HS-27A (cell line): ENCODE results near the gene PRKCH.

Experiments used
- DNase-seq: peaks from one replicate; pipeline ENCODE4 v3.0.0-alpha.2; 2012; ENCODE audit warnings: low read depth, missing footprints

Gene PRKCH

GRCh38 chr14:61321385-61322010, at the start of gene PRKCH:
Gene PRKCH, plus strand, starts transcription at chr14:61321579. Its CDS starts 523 bp downstream, at chr14:61322102.
- DNase-seq: no peak

GRCh38 chr14:61277232-61277631, 44.1 kb upstream of the PRKCH start:
- DNase-seq: no peak

DNA sequence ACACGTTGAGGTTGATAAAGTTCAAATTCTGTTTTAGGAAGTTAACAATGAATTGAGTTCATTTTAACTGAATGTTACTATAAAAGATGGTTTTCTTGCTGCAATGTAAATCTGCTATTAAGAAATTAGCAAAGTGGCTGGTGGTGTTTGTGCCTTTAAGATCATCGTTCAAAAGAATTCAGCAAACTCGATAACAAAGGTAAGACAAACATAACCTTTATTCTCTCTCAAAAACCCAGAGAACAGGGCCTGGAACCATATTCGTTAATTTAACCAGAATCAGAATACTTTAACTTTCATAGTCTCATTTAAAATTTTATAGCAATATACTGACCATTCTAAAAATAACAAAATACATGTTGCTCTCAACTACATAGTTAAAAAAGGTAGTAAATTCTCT, 43.6 kb upstream of the PRKCH start:
- no peak for DNase-seq

DNA sequence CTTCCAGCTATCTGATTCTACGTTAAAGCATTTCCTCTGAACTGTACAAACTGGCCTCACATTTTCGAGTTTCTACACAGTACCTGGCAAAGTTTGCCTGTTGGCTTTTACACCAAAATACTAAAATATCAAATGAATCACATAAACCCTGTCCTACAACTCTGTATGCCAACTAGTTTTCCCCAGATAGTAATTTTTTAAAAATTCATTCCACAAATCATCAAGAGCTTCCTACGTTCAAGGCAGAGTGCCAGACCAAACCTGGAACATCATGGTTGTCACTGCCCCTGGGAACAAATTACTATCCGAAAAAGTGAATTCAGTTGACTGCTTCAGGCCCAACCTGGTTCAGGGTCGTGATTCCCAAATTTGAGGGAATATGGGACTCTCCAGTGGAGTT, 42.3 kb upstream of the PRKCH start:
- no peak for DNase-seq

DNA sequence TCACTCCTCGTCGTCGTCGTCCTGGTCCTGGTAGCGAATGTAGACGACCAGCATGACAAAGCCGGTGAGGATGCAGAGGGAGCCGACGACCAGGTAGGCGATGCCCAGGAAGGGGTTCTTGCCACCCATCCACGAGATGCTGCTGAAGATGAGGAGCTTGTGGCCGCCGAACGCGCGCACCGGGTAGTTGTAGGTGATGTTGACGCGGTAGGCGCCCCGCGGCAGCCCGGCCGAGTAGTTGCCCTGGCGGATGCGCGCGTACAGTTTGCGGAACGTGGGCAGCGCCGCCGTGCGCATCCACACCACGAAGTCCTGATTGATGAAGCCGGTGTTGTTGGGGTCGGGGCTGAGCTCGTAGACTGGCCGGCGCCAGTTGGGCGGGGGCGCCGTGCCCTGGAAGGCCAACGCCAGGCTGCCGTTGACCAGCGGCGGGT, 41.3 kb upstream of the PRKCH start:
- DNase-seq: no peak

DNA sequence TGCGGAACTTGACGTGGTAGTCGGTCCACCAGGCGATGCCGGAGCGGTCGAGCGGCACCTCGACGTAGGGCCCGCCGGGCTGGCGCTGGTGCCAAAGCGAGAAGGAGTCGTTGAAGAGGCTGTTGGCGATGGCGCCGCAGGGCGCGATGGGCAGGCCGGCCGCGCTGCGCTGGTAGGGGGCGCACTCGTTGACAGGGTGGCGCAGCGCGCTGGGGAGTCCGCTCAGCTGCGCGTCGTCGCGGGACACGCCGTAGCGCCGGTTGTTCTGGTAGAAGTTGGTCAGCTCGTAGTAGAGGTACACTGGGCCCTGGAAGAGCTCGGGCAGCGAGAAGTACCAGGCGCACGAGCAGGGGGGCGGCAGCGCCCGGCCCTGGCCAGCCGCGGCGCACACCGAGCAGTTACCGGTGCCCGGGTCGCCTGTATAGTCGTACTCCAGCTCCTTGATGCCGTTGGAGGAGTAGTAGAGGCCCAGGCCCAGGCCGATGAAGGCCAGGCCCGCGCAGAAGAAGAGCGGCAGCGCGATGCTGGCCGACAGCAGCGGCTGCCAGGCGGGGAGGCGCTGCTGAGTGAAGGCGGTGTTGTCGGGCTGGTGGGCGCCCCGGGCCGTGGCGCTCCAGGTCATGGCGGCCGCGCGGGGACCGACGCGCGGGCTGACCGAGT, 40.7 kb upstream of the PRKCH start:
- DNase-seq: no peak

- no peak for DNase-seq
Measured at GRCh38 chr14:61281186-61281947, 40.0 kb upstream of the PRKCH start, which contains the start of gene TMEM30B. Gene TMEM30B, minus strand, starts transcription at chr14:61281338. Its CDS starts 191 bp downstream, at chr14:61281147.

DNA sequence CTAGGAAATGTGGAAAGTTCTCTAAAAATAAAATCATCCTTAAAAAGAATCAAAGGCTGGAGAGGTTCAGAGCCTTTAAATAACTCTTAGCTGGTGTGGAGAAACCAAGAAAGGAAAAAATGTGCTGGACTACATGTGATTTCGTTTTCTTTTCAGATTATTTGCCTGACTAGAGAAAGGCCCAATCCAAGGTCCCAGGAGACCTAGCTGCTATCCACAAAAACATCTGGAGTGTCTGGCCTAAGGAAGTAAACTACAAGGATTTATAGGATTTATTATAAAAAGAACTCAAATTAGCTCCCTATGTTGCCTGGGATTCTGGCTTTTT, 39.5 kb upstream of the PRKCH start:
- no peak for DNase-seq

GRCh38 chr14:61282746-61283145, 38.6 kb upstream of the PRKCH start:
- DNase-seq: no peak

- no peak for DNase-seq
Measured at GRCh38 chr14:61284001-61284400, 37.4 kb upstream of the PRKCH start.

DNA sequence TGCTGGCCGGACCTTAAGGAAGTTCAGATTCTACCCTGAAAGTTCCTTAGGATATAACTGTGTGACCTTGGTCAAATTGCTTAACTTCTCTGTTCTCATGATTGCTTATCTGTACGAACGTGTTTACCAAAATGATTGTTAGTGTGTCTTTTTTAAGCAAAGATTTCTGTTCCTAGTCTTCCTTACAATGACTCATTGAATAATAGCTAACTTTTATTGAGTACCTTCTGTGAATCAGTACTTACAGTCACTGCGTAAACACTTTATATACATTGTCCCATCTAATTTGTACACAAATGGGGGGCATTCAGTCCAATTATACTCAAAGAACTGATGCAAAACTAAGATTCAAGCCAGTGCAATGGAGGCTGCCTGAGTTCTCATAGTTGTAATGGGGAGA, 36.0 kb upstream of the PRKCH start:
- DNase-seq: no peak

DNA sequence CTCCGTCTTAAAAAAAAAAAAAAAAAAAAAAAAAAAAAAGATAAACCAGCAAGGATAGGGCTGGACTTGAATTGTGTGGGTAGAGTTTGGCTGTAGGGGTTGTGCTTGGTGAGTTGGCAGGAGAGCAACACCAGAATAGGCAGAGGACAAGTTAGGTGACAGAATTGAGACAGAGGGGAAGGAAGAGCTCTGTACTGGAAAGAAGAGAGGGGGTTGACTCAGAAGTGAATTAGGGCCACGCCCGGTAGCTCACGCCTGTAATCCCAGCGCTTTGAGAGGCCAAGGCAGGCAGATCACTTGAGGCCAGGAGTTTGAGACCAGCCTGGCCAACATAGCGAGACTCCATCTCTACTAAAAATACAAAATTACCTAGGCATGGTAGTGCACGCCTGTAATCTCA, 34.2 kb upstream of the PRKCH start:
- no peak for DNase-seq

- DNase-seq: no peak
Measured at GRCh38 chr14:61288228-61288627, 33.2 kb upstream of the PRKCH start.

DNA sequence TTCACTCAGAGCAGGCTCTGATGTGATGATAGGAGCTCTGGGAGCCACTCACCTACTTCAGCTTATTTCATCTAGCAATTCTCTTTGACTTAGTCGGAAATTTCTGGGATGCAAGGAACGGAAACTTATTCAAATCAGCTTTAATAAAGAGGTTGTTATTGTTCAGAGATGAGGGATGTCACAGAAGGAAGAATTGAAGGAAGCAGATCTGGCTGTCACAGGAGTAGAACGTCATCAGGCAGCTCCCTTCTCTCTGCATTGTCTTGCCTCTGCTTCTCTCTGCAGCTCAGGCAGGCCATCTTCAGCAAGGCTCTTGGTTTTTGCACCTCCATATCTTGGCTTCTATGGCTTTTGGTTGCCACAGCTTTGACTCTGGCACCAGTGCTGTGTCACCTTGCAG, 32.7 kb upstream of the PRKCH start:
- DNase-seq: no peak

GRCh38 chr14:61290701-61291100, 30.7 kb upstream of the PRKCH start:
- DNase-seq: no peak

- DNase-seq: no peak
Measured at GRCh38 chr14:61296151-61296550, 25.2 kb upstream of the PRKCH start.

DNA sequence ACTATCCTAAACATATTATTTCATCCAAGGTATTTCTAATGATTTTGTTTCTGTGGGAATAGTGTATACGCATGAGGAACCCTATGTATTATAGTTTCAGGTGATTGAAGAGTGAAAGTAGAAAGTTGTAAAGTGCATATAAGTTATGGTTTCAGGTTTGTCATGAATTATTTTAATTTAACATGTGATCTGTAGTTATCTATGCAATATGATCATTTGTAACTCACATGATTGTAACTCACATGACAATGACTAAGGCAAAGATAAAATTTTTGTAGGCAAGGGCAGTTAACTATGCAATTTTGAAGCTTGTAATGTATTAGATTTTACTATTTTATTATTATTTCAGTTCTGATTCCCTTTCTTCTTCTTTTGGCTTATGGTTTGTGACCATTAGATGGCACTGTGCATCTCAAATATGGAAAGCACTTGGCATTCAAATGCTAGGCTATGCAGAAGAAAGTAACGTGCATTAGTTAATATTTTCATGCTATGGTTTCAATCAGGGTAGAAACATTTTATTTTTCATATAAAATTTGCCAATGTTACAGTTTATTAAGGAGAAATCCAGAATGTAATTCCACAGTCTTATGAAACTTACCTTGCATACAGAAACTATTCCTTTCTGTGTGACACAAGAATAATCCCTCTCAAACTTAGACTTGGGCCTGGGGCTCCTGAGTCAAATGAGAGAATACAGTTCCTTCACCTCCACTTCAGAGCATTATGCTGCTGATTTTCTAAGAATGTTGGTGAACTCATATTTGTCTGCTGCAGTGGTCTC, 24.5 kb upstream of the PRKCH start:
- DNase-seq: peak; percentile 17

DNA sequence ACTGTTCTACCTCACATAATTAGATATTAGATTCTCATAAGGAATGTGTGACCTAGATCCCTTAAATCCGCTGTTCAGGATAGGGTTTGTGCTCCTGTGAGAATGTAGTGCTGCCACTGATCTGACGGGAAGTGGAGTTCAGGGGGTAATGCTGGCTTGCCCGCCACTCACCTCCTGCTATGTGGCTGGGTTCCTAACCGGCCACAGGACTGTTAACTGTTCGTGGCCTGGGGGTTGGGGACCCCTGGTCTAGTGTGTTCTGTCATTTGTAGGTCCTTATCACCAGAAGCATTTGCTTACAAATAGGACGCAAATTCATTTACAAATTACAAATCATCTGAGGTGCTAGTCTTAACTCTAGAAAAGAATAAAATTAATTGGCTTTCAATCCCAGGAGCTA, 23.8 kb upstream of the PRKCH start:
- DNase-seq: no peak

- DNase-seq: no peak
Measured at GRCh38 chr14:61298824-61299223, 22.6 kb upstream of the PRKCH start.

- DNase-seq: no peak
Measured at GRCh38 chr14:61300209-61300608, 21.2 kb upstream of the PRKCH start.

GRCh38 chr14:61300754-61301153, 20.6 kb upstream of the PRKCH start:
- DNase-seq: no peak

DNA sequence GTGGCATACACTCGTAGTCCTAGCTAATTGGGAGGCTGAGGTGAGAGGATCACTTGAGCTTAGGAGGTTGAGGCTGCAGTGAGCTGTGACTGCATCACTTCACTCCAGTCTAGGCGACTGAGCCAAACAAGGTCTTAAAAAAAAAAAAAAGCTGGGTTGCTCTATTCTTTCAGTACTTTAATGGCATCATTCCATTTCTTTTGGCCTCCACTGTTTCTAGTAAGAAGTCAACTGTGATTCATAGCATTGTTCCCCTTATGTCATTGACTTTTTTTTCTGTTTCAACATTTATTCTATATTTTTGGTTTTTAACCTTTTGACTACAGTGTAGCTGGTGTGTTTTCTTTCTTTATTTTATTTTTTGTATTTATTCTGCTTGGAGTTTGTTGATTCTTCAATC, 16.7 kb upstream of the PRKCH start:
- no peak for DNase-seq

DNA sequence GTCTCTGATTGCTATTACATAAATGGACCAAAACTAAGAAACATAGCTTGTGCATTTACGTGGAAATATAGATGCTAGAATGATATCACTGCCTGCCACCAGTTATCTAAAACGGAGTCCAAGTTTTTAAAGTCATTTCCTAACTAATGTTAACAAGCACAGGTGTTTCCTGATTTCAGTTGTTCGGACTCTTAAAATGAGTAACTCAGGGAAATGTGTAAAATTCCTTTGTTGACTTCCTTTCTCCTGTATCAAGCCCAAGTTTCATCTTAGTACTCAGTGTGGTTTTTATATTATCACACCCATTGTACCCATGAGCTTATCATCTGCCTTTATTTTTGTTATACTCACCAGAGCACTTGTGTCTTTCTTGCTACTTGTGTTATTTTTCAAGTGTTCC, 13.2 kb upstream of the PRKCH start:
- DNase-seq: no peak
